ENCODE data around the gene DSC2.

DSC2 gene

GRCh38 chr18:31097666-31098065 lies 4.6 kb downstream of the DSC2 start:
- no peak for DNase-seq

- no peak for DNase-seq
Observed at GRCh38 chr18:31093880-31094279, 8.3 kb downstream of the DSC2 start.

GRCh38 chr18:31093294-31093693 lies 8.9 kb downstream of the DSC2 start:
- no peak for DNase-seq

- DNase-seq, result no peak
Observed at GRCh38 chr18:31091350-31091749, 10.9 kb downstream of the DSC2 start.

- DNase-seq, result no peak
Observed at GRCh38 chr18:31088532-31088931, 13.7 kb downstream of the DSC2 start.

GRCh38 chr18:31079973-31080372 lies 22.2 kb downstream of the DSC2 start:
- DNase-seq, result no peak

GRCh38 chr18:31077878-31078277 lies 24.3 kb downstream of the DSC2 start:
- DNase-seq, result no peak

GRCh38 chr18:31072175-31072574 lies 30.0 kb downstream of the DSC2 start:
- no peak for DNase-seq

- no peak for DNase-seq
Observed at GRCh38 chr18:31070206-31070605, 32.0 kb downstream of the DSC2 start.

GRCh38 chr18:31066266-31066665 lies 36.0 kb downstream of the DSC2 start:
- no peak for DNase-seq

GRCh38 chr18:31065036-31065773 lies 37.0 kb downstream of the DSC2 start:
- no peak for DNase-seq

GRCh38 chr18:31064130-31064529 lies 38.1 kb downstream of the DSC2 start:
- DNase-seq, result no peak

GRCh38 chr18:31061945-31062344 lies 40.3 kb downstream of the DSC2 start:
- no peak for DNase-seq

GRCh38 chr18:31058897-31059296 lies 43.3 kb downstream of the DSC2 start:
- DNase-seq, result no peak

GRCh38 chr18:31057917-31058316 lies 44.3 kb downstream of the DSC2 start:
- DNase-seq, result no peak

GRCh38 chr18:31057051-31057450 lies 45.2 kb downstream of the DSC2 start:
- DNase-seq, result no peak

- DNase-seq, result no peak
Observed at GRCh38 chr18:31056296-31056695, 45.9 kb downstream of the DSC2 start.

GRCh38 chr18:31050635-31051034 lies 51.6 kb downstream of the DSC2 start:
- no peak for DNase-seq

- no peak for DNase-seq
Observed at GRCh38 chr18:31049189-31049588, 53.0 kb downstream of the DSC2 start.

- DNase-seq, result no peak
Observed at GRCh38 chr18:31048216-31048615, 54.0 kb downstream of the DSC2 start.

GRCh38 chr18:31046916-31047315 lies 55.3 kb downstream of the DSC2 start:
- DNase-seq, result no peak

GRCh38 chr18:31045599-31045998 lies 56.6 kb downstream of the DSC2 start:
- DNase-seq, result no peak

GRCh38 chr18:31044926-31045325 lies 57.3 kb downstream of the DSC2 start:
- no peak for DNase-seq

- DNase-seq, result no peak
Observed at GRCh38 chr18:31043709-31044108, 58.5 kb downstream of the DSC2 start.
